HepG2 (cell line): ENCODE data around the gene ARHGDIA. TPM values are rescaled to one million over a fixed set of nuclear protein-coding genes. Genes with fewer than 3 reads are reported as not detected.

Experiments used
- ATAC-seq: fragments of 200-7000 bp; cut with Tn5 transposase; 3 replicates; pipeline ENCODE4 v1.9.1; 2020; ENCODE audit warnings: mild to moderate bottlenecking, moderate library complexity
- BruUV-seq: library from RNA; stranded (reverse); fragments of 400-500 nt; replicated peaks from 2 replicates; lab custom pipeline; 2021; lab: Mats Ljungman, UMichigan
- CTCF ChIA-PET: fragments of 300-600 bp; formaldehyde crosslinking; extraction: SDS; loops from one replicate; lab custom pipeline; 2021; ENCODE audit warnings: low total read pairs, inconsistent platforms, low intra/inter-chr PET ratio; lab: Yijun Ruan, JAX
- POLR2A ChIA-PET: fragments of 350-600 bp; sonication (Branson Sonifier 250); formaldehyde crosslinking; loops from one replicate; lab custom pipeline; 2020; ENCODE audit warnings: antibody characterized with exemption, inconsistent platforms; lab: Yijun Ruan, JAX
- DNase-seq: peaks from one replicate; pipeline ENCODE4 v3.0.0-alpha.2; 2015; ENCODE audit warnings: low spot score
- FAIRE-seq: peaks from 3 replicates; lab custom pipeline; 2011; peaks lifted over from hg19 to GRCh38; lab: Jason Lieb, UNC
- H2AFZ ChIP-seq: one replicate; pipeline ENCODE4 v1.6.1; 2011; ENCODE audit warnings: low read length, inconsistent platforms
- H3K27ac ChIP-seq: fragments of 300-600 bp; 3 replicates; pipeline ENCODE4 v1.8.0; 2011; ENCODE audit warnings: mixed run types, mild to moderate bottlenecking, mixed read lengths, low read length, inconsistent platforms; ENCODE audit not compliant: insufficient read depth; ENCODE audit errors: extremely low read length
- H3K27me3 ChIP-seq, 2 experiments: fragments of 200-600 bp in 1 of 2; 2 replicates in 1 of 2; 3 replicates in 1 of 2; pipeline versions ENCODE4 v1.6.0 to v1.8.0; 2011; ENCODE audit warnings: low read length in 2 of 2, mild to moderate bottlenecking in 2 of 2, moderate library complexity in 2 of 2, inconsistent platforms in 1 of 2; ENCODE audit not compliant: insufficient read depth in 2 of 2, control insufficient read depth in 1 of 2
- H3K36me3 ChIP-seq, 2 experiments: fragments of 200-600 bp in 1 of 2; replicated peaks in 1 of 2; 2 replicates in 1 of 2; 3 replicates in 1 of 2; pipeline versions ENCODE4 v1.5.1 to v1.8.0; 2011; ENCODE audit warnings: low read length in 2 of 2, inconsistent platforms in 1 of 2; ENCODE audit not compliant: insufficient read depth in 2 of 2, control insufficient read depth in 1 of 2
- H3K4me1 ChIP-seq: 2 replicates; pipeline ENCODE4 v1.5.1; 2012; ENCODE audit warnings: low read length, inconsistent platforms; ENCODE audit not compliant: insufficient read depth
- H3K4me2 ChIP-seq: 2 replicates; pipeline ENCODE4 v1.6.0; 2011; ENCODE audit warnings: low read depth, low read length, inconsistent platforms
- H3K4me3 ChIP-seq, 3 experiments: fragments of 200-600 bp in 1 of 3; sonication (generic), shearing (Covaris generic) in 1 of 3; replicated peaks in 1 of 3; 2 replicates each; pipeline ENCODE4 v1.5.1; 2011 to 2016; ENCODE audit warnings: low read length in 3 of 3, inconsistent platforms in 2 of 3, low read depth in 2 of 3, mild to moderate bottlenecking in 2 of 3, control low read depth in 1 of 3, mixed read lengths in 1 of 3; ENCODE audit not compliant: insufficient read depth in 1 of 3
- H3K79me2 ChIP-seq: one replicate; pipeline ENCODE4 v1.6.1; 2011; ENCODE audit warnings: low read length, inconsistent platforms; ENCODE audit not compliant: insufficient read depth
- H3K9ac ChIP-seq: 2 replicates; pipeline ENCODE4 v1.6.0; 2011; ENCODE audit warnings: mild to moderate bottlenecking, low read depth, low read length, inconsistent platforms; ENCODE audit not compliant: insufficient read depth
- H3K9me3 ChIP-seq: 2 replicates; pipeline ENCODE4 v1.5.1; 2012; ENCODE audit warnings: mild to moderate bottlenecking, low read length
- H4K20me1 ChIP-seq: 2 replicates; pipeline ENCODE4 v1.6.0; 2011; ENCODE audit warnings: inconsistent platforms, mild to moderate bottlenecking, low read length, moderate library complexity; ENCODE audit not compliant: insufficient read depth
- ARNT2 ChIP-seq: sonication (generic); formaldehyde crosslinking; IDR thresholded peaks from 2 replicates; pipeline ENCODE4 v1.8.0; 2022; ENCODE audit warnings: mild to moderate bottlenecking, low read depth, missing genetic modification reagents, moderate library complexity
- BRF2 ChIP-seq: sonication (generic); formaldehyde crosslinking; IDR thresholded peaks from 2 replicates; pipeline ENCODE4 v1.8.1; 2022; ENCODE audit warnings: mild to moderate bottlenecking, missing genetic modification reagents
- ZBTB33 ChIP-seq: sonication (generic); formaldehyde crosslinking; IDR thresholded peaks from 2 replicates; pipeline ENCODE4 v1.4.0; 2020; ENCODE audit warnings: missing genetic modification reagents
- ZIK1 ChIP-seq: sonication (generic); formaldehyde crosslinking; IDR thresholded peaks from 2 replicates; pipeline ENCODE4 v1.5.0; 2020; ENCODE audit warnings: mild to moderate bottlenecking, low read depth, missing genetic modification reagents, borderline replicate concordance
- ZNF121 ChIP-seq: sonication (generic); formaldehyde crosslinking; IDR thresholded peaks from 2 replicates; pipeline ENCODE4 v1.5.0; 2020; ENCODE audit warnings: mild to moderate bottlenecking, missing genetic modification reagents
- ZNF768 ChIP-seq: sonication (generic); formaldehyde crosslinking; IDR thresholded peaks from 2 replicates; pipeline ENCODE4 v1.4.0; 2020; ENCODE audit warnings: missing genetic modification reagents
- WGBS: methylation state at CpG from one replicate; pipeline ENCODE4 v1.1.6; 2017; ENCODE audit warnings: low lambda C conversion rate; 5-methylcytosine and 5-hydroxymethylcytosine counted together
- in situ Hi-C: cut with HindIII; loops from 2 replicates; pipeline ENCODE4 v1.10.0; 2017; ENCODE audit warnings: low pct_unique_long_range_greater_than_20kb; ENCODE audit not compliant: extremely low pct_ligation_motif_present
- intact Hi-C: fragments of 100-400 bp; cut with micrococcal nuclease; formaldehyde crosslinking; loops from one replicate; pipeline ENCODE4 v1.10.0; 2022; ENCODE audit not compliant: unreplicated experiment
- polyA plus RNA-seq, 8 experiments: library from polyadenylated mRNA; depleted of rRNA in 3 of 8; stranded (reverse) in 7 of 8; unstranded in 1 of 8; fragments of >200 nt; fragmentation: Illumina TruSeq in 4 of 8; extraction: Trizol in 4 of 8; gene quantifications; 2 replicates each; pipeline versions ENCODE4 v1.2.1 to v1.2.3, GENCODE V29; 2011 to 2016; ENCODE audit warnings: low read depth in 4 of 8, missing spikeins in 1 of 8, mixed read lengths in 1 of 8; ENCODE audit not compliant: insufficient read depth in 1 of 8
- total RNA-seq, 5 experiments: library from RNA; depleted of rRNA; stranded (reverse); fragments of >200 nt; fragmentation: Illumina TruSeq; extraction: Trizol; gene quantifications; 2 replicates each; pipeline ENCODE4 v1.2.3, GENCODE V29; 2016; ENCODE audit warnings: low read depth in 1 of 5
- TF ChIP-seq, protein P1 (sequence below): sonication (generic); formaldehyde crosslinking; IDR thresholded peaks from 2 replicates; pipeline ENCODE4 v1.5.0; 2020; ENCODE audit warnings: mild to moderate bottlenecking, missing genetic modification reagents
- TF ChIP-seq, protein P2 (sequence below): IDR thresholded peaks from 2 replicates; pipeline ENCODE4 v1.6.1; 2012; ENCODE audit warnings: low read length, improper control_type of control experiment
- TF ChIP-seq, protein P3 (sequence below): sonication (generic); formaldehyde crosslinking; IDR thresholded peaks from 2 replicates; pipeline ENCODE4 v1.8.0; 2022; ENCODE audit warnings: low read depth, missing genetic modification reagents

Gene ARHGDIA
- total and polyA plus RNA-seq, 2 of the 13 experiments (the other 11 are each of a cell fraction or from before 2014, with no cell fraction given): 40.0 to 64.0 TPM

- ATAC-seq: no peak
- TF ChIP-seq, protein P1, sequence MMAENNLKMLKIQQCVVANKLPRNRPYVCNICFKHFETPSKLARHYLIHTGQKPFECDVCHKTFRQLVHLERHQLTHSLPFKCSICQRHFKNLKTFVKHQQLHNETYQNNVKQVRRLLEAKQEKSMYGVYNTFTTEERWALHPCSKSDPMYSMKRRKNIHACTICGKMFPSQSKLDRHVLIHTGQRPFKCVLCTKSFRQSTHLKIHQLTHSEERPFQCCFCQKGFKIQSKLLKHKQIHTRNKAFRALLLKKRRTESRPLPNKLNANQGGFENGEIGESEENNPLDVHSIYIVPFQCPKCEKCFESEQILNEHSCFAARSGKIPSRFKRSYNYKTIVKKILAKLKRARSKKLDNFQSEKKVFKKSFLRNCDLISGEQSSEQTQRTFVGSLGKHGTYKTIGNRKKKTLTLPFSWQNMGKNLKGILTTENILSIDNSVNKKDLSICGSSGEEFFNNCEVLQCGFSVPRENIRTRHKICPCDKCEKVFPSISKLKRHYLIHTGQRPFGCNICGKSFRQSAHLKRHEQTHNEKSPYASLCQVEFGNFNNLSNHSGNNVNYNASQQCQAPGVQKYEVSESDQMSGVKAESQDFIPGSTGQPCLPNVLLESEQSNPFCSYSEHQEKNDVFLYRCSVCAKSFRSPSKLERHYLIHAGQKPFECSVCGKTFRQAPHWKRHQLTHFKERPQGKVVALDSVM: peak; percentile 89
- peak; percentile 56; the same call in 1 of the 2 replicates for TF ChIP-seq ZBTB33
- 0 out of 2 replicates have a peak, but pooled peaks have one; percentile 62 for TF ChIP-seq ARNT2 (CRISPR knock-in tag)
- TF ChIP-seq, protein P2, sequence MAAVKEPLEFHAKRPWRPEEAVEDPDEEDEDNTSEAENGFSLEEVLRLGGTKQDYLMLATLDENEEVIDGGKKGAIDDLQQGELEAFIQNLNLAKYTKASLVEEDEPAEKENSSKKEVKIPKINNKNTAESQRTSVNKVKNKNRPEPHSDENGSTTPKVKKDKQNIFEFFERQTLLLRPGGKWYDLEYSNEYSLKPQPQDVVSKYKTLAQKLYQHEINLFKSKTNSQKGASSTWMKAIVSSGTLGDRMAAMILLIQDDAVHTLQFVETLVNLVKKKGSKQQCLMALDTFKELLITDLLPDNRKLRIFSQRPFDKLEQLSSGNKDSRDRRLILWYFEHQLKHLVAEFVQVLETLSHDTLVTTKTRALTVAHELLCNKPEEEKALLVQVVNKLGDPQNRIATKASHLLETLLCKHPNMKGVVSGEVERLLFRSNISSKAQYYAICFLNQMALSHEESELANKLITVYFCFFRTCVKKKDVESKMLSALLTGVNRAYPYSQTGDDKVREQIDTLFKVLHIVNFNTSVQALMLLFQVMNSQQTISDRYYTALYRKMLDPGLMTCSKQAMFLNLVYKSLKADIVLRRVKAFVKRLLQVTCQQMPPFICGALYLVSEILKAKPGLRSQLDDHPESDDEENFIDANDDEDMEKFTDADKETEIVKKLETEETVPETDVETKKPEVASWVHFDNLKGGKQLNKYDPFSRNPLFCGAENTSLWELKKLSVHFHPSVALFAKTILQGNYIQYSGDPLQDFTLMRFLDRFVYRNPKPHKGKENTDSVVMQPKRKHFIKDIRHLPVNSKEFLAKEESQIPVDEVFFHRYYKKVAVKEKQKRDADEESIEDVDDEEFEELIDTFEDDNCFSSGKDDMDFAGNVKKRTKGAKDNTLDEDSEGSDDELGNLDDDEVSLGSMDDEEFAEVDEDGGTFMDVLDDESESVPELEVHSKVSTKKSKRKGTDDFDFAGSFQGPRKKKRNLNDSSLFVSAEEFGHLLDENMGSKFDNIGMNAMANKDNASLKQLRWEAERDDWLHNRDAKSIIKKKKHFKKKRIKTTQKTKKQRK: no peak
- 0 out of 2 replicates have a peak, but pooled peaks have one; percentile 7 for TF ChIP-seq ZNF121
- 0 out of 2 replicates have a peak, but pooled peaks have one; percentile 18 for TF ChIP-seq ZIK1
- TF ChIP-seq ZNF768 (CRISPR knock-in tag): 0 out of 2 replicates have a peak, but pooled peaks have one; percentile 6
- TF ChIP-seq, protein P3, sequence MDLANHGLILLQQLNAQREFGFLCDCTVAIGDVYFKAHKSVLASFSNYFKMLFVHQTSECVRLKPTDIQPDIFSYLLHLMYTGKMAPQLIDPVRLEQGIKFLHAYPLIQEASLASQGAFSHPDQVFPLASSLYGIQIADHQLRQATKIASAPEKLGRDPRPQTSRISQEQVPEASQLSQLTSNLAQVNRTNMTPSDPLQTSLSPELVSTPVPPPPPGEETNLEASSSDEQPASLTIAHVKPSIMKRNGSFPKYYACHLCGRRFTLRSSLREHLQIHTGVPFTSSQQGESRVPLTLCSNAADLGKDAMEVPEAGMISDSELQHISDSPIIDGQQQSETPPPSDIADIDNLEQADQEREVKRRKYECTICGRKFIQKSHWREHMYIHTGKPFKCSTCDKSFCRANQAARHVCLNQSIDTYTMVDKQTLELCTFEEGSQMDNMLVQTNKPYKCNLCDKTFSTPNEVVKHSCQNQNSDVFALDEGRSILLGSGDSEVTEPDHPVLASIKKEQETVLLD (CRISPR knock-in tag): no peak
- TF ChIP-seq BRF2 (CRISPR knock-in tag): 0 out of 2 replicates have a peak, but pooled peaks have one; percentile 18
- intact Hi-C loops: no loop called here
- Histone ChIP-seq H3K36me3 (peaks cover 36 to 48% of the 10 kb centered on the region in 2 experiments), H3K27me3 (no peaks in the 10 kb centered on the region), H3K79me2 (no peaks in the 10 kb centered on the region), H3K9me3 (no peaks in the 10 kb centered on the region), H2AFZ (no peak overlapping the region), H3K9ac (no peak overlapping the region), H3K4me2 (no peak overlapping the region), H3K27ac (no peak overlapping the region), H4K20me1 (peaks cover 6% of the 10 kb centered on the region; the same call in 1 of the 2 replicates), H3K4me1 (peaks cover 32% of the 10 kb centered on the region), H3K4me3 (no peak overlapping the region)
- DNase-seq: no peak
- no peak for FAIRE-seq
- ChIA-PET CTCF (no interaction called here), POLR2A (interaction anchor here (0.7 to 8.9 kb wide), 8 partner anchors 9 to 115 kb away, joined by 3 to 40 read pairs (median 6); partner anchors contain the start of genes MCRIP1 and P4HB)
- 95% methylated on average over 11 of the region's 11 CpGs for WGBS
- BruUV-seq: no TSS peak
- in situ Hi-C loops: no loop called here
These were observed 28.8 kb downstream of the ARHGDIA start for GRCh38 chr17:81842378-81842724.
